H7 (cell line): Measurements from ENCODE around the gene MPPE1. TPM values are rescaled to one million over a fixed set of nuclear protein-coding genes. Genes with fewer than 3 reads are reported as not detected.

Experiments
- DNase-seq: peaks from one replicate; pipeline ENCODE4 v3.0.0; 2012
- H3K27me3 ChIP-seq: 2 replicates; pipeline ENCODE4 v1.6.0; 2011; ENCODE audit warnings: mild to moderate bottlenecking, low read length; ENCODE audit not compliant: control insufficient read depth, insufficient read depth
- H3K36me3 ChIP-seq: replicated peaks from 2 replicates; pipeline ENCODE4 v1.5.1; 2011; ENCODE audit warnings: low read length; ENCODE audit not compliant: control insufficient read depth, insufficient read depth
- H3K4me3 ChIP-seq: 2 replicates; pipeline ENCODE4 v1.5.1; 2011; ENCODE audit warnings: low read depth, mild to moderate bottlenecking, control low read depth, low read length, moderate library complexity; ENCODE audit not compliant: insufficient read depth
- total RNA-seq: library from RNA; depleted of rRNA; stranded (reverse); fragments of >200 nt; shearing (Covaris generic); gene quantifications from 2 replicates; pipeline ENCODE4 v1.2.3, GENCODE V29; 2014

MPPE1 gene
- total RNA-seq, 1 experiment from 2014 or later, result 11.4 TPM

DNA sequence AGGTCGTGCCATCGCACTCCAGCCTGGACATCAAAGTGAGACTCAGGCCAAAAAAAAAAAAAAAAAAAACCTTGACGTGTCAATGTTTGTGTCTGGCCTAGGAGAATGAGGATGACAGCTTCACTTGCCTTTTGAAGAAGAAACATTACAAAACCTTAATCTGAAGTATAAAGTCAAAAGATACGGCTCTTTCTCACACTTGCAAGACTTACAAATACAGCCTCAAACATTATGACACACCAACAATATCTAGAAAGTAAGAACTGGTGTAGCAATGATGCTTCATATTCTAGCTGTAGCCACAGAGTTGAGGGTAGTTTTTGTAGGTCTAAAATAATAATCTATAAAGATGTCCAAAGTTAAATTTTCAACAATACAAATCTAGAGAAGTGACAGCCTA, 25.5 kb downstream of the MPPE1 start:
- DNase-seq, result no peak
- no peaks in the 10 kb centered on the region for H3K27me3 ChIP-seq

DNA sequence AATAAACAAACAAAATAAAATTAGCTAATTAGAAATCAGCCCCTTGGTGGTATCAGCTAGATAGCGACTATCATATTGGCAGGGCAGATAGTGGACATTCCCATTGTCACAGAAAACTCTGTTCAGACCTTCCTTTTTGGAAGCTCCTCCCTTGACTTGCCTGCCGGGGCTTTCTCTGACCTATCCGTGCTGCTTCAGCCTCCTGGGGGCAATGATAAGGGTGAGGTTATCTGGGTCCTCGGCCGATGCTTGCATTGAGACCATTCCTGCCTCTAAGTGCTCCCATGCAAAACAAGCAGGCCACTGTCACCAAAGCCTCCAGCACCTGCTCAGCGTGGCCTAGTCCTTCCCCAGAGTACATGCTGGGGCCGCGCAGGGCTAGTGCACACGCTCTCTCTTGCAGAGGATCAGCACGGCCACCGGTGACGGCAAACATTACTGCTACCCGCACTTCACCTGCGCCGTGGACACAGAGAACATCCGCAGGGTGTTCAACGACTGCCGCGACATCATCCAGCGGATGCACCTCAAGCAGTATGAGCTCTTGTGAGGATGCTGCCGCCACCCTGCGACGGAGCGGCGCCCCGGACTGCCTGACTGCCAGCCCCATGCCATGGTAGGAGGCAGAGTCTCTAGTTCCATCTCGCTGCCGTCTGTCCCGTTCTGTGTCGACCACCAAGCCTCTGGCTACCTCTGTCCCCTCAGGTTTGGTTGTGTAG, 27.4 kb downstream of the MPPE1 start:
- no peaks in the 10 kb centered on the region for H3K27me3 ChIP-seq
- no peak for DNase-seq
- peaks cover 1% of the 10 kb centered on the region; the same call in 1 of the 2 replicates for H3K36me3 ChIP-seq
- no peak overlapping the region for H3K4me3 ChIP-seq

More for the DNA sequence above, 25.5 kb downstream of the MPPE1 start:
- Histone ChIP-seq H3K36me3 (peaks cover 1% of the 10 kb centered on the region), H3K4me3 (no peak overlapping the region)

- Histone ChIP-seq H3K27me3 (no peaks in the 10 kb centered on the region), H3K36me3 (no peaks in the 10 kb centered on the region; the same call in 1 of the 2 replicates), H3K4me3 (no peak overlapping the region)
- DNase-seq, result no peak
Observed at GRCh38 chr18:11877497-11878135, 30.5 kb downstream of the MPPE1 start.

- Histone ChIP-seq H3K27me3 (no peaks in the 10 kb centered on the region), H3K36me3 (no peaks in the 10 kb centered on the region; the same call in 1 of the 2 replicates), H3K4me3 (no peak overlapping the region)
- no peak for DNase-seq
Observed at GRCh38 chr18:11874676-11875075, 33.4 kb downstream of the MPPE1 start.

DNA sequence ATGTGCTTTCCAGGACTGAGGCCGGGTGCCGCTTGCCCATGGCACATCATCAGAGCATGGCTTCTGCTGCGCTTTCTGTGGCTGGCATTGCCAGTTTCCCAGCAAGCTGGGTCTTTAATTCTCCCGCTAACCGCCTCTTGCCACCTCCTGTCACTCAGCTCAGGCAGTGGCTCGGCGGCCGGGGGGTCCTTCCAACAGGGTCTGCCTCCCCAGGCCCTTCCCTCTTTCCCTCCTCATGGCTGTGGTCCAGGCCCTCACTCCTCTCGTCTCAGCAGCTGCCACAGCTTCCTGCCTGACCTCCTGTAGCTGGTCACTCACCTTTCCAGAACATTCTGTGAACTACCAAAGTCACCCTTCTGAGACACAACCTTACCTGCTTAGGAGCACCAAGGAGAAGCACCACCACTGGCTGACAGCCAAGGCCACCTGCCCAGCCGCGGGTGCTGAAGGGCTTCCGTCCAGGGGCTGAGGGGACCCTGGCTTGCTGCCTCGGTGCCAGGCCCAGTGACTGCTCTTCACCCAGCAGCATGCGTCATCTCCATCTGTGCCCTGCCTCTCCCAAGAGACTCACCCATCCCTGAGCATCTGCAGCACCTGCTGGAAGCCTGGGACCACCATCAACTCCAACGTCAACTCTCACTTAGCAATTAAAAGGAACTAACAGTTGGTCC, 34.3 kb downstream of the MPPE1 start:
- Histone ChIP-seq H3K4me3 (no peak overlapping the region), H3K27me3 (no peaks in the 10 kb centered on the region), H3K36me3 (no peaks in the 10 kb centered on the region; the same call in 1 of the 2 replicates)
- no peak for DNase-seq

DNA sequence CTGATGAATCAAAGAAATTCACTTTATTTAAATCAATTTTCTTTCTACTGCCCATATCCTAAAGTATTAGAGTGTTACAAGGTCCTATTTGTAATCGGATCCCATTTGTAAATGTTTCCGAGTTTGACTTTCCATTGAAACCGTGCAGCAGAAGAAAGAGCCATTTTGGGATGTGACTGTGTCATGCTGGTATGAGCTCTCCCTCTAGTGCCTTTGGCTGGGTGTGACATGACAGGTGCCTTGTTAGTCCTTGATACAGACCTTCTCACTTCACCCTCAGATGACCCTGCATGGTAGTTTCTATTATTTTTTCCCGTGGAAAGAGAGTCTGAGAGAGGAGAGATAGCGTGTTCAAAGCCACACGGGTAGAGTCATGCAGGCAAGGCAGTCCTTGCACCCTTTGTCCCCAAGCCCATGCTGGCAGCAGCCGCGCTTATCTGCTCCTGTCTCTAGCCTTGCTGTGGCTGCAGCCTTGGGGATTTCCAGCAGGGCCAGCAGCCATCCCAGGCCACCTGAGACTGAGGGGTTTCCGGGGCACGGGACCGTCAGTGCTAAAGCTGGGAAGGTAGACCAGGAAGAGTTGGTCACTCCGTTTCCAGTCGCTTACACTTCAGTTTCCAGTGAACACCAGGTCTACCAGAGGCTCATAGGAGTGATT, 35.5 kb downstream of the MPPE1 start:
- peak; percentile 72 for DNase-seq

DNA sequence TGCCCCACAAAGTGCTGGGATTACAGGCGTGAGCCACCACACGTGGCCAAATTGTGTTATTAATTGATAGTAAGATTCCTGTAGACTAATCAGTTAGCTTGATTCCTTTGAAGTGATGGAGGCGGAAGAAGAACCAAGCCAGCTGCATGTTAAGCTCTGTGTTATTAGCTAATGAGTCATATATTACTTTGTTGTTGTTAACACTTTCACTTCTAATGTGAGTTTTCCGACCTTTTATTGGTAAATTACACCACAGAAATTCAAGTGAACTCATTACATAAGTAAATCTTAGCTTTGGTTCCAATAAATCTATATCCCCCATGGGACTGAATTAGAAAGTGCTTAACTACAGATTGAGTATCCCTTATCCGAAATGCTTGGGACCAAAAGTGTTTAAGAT, 36.6 kb downstream of the MPPE1 start:
- DNase-seq, result no peak
- H3K4me3 ChIP-seq, result no peak overlapping the region
- no peaks in the 10 kb centered on the region for H3K27me3 ChIP-seq
- no peaks in the 10 kb centered on the region; the same call in 1 of the 2 replicates for H3K36me3 ChIP-seq

More for the DNA sequence above, 35.5 kb downstream of the MPPE1 start:
- H3K36me3 ChIP-seq, result no peaks in the 10 kb centered on the region; the same call in 1 of the 2 replicates
- H3K4me3 ChIP-seq, result no peak overlapping the region
- no peaks in the 10 kb centered on the region for H3K27me3 ChIP-seq

GRCh38 chr18:11868230-11868629, 39.9 kb downstream of the MPPE1 start:
- no peak for DNase-seq
- Histone ChIP-seq H3K27me3 (no peaks in the 10 kb centered on the region), H3K36me3 (no peaks in the 10 kb centered on the region; the same call in 1 of the 2 replicates), H3K4me3 (no peak overlapping the region)

DNA sequence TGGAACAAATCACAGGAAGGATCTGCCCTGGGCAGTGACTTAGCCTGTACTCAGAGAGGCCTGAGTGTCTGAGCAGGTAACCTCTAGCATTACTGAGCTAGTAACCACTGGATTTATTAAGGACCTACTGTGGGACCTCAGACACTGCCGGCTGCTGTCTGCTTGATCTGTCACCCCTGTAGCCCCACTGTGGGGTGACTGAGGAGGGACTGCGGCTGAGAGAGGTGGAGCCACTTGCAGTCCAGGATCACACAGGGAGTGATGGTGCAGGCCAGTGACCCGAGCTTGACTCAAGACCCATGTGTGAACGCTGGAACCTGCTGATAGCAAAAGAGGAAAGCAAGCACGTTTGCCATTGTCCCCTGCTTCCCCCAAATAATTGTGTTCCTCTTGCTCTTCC, 41.4 kb downstream of the MPPE1 start:
- H3K36me3 ChIP-seq, result no peaks in the 10 kb centered on the region
- H3K4me3 ChIP-seq, result no peak overlapping the region
- no peak for DNase-seq
- no peaks in the 10 kb centered on the region for H3K27me3 ChIP-seq

DNA sequence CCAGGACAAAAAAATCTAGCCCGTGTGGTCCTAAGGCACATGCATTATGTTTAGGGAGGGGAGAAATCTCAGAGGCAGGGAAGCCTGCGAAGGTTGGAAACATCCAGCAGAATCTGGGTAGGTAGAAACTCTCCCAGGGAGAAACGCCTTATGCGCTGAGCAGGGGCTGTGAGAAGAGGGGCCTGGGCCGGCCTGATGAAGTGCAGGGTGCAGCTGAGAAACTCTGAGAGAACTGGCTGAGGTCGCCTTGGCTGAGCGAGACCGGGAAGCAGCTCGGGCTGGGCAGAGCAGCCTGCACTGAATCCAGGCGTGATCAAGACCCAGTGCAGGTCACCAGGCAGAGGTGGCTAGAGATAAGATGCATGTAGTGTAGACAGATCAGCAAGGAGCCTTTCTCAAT, 41.8 kb downstream of the MPPE1 start:
- Histone ChIP-seq H3K27me3 (no peaks in the 10 kb centered on the region), H3K4me3 (no peak overlapping the region), H3K36me3 (no peaks in the 10 kb centered on the region)
- no peak for DNase-seq

- no peak for DNase-seq
- no peaks in the 10 kb centered on the region for H3K36me3 ChIP-seq
- no peak overlapping the region for H3K4me3 ChIP-seq
- H3K27me3 ChIP-seq, result no peaks in the 10 kb centered on the region
Observed at GRCh38 chr18:11865071-11865470, 43.0 kb downstream of the MPPE1 start.

- DNase-seq, result no peak
- Histone ChIP-seq H3K36me3 (no peaks in the 10 kb centered on the region), H3K27me3 (no peaks in the 10 kb centered on the region), H3K4me3 (no peak overlapping the region)
Observed at GRCh38 chr18:11864471-11864870, 43.6 kb downstream of the MPPE1 start.

- H3K36me3 ChIP-seq, result no peaks in the 10 kb centered on the region
- no peak overlapping the region for H3K4me3 ChIP-seq
- no peak for DNase-seq
- H3K27me3 ChIP-seq, result no peaks in the 10 kb centered on the region
Observed at GRCh38 chr18:11862468-11863137, 45.5 kb downstream of the MPPE1 start.
